ENCODE measurements around the gene PHLDB2.

Gene PHLDB2

DNA sequence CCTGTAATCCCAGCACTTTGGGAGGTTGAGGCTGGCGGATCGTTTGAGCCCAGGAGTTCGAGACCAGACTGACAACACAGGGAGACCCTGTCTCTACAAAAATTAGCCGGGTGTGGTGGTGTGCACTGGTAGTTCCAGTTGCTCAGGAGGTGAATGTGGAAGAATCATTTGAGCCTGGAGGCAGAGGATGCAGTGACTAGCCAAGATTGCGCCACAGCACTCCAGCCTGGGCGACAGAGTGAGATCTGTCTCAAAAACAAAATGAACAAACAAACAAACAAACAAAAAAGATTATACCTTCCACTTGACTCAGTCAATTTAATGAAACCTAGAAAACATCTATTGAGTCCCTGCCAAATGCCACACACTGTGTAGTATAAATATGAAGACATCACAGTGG is 30.5 kb upstream of the PHLDB2 start:
- TF ChIP-seq, protein P1, sequence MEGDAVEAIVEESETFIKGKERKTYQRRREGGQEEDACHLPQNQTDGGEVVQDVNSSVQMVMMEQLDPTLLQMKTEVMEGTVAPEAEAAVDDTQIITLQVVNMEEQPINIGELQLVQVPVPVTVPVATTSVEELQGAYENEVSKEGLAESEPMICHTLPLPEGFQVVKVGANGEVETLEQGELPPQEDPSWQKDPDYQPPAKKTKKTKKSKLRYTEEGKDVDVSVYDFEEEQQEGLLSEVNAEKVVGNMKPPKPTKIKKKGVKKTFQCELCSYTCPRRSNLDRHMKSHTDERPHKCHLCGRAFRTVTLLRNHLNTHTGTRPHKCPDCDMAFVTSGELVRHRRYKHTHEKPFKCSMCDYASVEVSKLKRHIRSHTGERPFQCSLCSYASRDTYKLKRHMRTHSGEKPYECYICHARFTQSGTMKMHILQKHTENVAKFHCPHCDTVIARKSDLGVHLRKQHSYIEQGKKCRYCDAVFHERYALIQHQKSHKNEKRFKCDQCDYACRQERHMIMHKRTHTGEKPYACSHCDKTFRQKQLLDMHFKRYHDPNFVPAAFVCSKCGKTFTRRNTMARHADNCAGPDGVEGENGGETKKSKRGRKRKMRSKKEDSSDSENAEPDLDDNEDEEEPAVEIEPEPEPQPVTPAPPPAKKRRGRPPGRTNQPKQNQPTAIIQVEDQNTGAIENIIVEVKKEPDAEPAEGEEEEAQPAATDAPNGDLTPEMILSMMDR (IDR thresholded peaks at IDR 0.05; ENCODE audit: low read depth, low read length), result no peak
- no peak overlapping the region for H3K4me3 ChIP-seq (ENCODE audit: low read depth, low read length)

DNA sequence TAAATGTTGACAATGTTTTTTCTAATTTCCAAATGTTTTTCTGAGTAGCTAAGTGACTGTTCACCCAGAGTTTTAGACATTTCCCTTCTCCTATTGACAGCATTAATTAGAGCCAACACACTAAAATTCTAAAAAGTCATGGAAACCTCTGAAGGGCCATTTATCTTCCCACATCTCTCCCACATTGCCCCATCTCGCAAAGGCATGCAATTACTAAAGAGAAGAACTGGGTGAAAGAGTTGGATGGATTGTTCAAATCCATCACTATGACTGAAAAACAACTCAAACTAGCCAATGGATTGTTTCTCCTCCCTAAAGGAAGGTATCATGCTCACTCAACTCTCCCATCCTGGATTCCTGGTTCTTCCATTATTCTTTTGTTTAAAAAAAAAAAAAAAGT is 30.0 kb upstream of the PHLDB2 start:
- TF ChIP-seq, protein P1 (IDR thresholded peaks at IDR 0.05; ENCODE audit: low read depth, low read length), result no peak
- H3K4me3 ChIP-seq (ENCODE audit: low read depth, low read length), result no peak overlapping the region

DNA sequence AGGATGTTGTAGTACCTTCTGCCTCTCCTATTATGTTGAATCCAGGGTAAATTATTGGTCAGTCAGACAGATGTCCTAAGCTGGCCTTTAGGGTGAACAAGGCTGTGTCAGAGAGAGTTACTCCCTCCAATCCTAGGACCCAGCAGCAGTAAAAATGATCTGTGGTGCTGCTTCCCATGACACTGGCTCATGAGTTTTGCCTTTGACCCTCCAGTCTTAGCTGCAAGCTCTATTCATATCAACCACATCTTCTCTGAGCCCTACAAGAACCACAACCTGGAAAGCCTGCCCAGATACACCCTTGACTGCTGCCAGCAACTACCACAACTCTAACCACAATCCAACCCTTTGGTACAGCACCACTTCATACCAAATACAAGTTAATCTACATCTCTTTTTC is 27.2 kb upstream of the PHLDB2 start:
- TF ChIP-seq, protein P1 (IDR thresholded peaks at IDR 0.05; ENCODE audit: low read depth, low read length), result no peak
- no peak overlapping the region for H3K4me3 ChIP-seq (ENCODE audit: low read depth, low read length)

DNA sequence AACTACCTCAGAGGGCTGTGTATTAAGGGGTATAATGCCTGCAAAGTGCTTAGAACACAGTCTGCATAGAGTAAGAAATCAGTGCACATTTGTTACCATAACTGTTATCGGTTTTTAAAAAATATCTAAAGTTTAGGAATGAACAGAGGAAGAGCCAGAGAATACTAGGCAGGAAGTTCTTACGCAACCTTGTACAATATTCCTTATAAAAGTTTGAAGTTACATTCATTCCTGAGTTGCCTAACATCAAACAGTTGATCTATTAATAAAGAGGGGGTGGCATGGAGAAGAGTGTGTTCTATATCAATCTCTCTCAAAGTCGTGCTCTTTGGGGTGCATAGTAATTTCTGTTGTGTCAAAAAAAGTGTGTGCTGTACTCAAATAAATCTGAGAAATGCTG is 22.0 kb upstream of the PHLDB2 start:
- TF ChIP-seq, protein P1 (IDR thresholded peaks at IDR 0.05; ENCODE audit: low read depth, low read length), result no peak
- no peak overlapping the region for H3K4me3 ChIP-seq (ENCODE audit: low read depth, low read length)

DNA sequence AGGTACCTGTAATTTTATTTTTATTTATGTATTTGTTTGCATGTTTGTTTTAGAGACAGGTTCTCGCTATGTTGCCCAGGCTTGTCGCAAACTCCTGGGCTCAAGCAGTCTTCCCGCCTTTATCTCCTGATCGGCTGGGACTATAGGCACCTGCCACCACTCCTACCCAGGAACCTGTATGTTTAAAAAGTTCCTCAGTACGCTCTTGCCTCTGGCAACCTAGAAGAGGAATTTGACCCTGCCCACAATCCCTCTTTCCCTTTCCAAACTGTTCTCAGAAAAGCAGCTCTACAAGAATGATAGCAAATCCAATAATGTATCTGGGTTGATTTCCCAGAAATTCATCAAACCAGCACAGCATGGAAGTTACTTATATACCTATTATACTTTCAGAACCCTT is 20.9 kb upstream of the PHLDB2 start:
- TF ChIP-seq, protein P1 (IDR thresholded peaks at IDR 0.05; ENCODE audit: low read depth, low read length), result no peak
- H3K4me3 ChIP-seq (ENCODE audit: low read depth, low read length), result no peak overlapping the region

DNA sequence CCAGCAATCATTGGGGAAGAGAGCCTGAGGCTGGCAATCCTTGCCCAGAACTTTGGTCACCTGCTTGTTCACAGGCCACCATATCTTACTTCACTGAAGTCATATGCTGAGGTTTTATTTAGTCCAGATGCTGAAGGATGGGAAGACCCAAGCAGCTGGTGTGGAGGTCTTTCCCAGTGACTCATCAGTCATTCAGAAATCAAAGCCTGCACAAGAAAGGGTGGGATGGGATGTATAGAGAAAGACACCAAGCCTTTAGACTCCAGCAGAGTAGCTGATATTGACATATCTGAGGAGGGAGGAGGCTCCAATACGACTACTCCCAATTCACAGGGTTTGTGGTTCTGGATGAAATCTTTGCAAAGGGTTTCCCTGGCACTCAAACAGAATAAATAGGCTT is 13.0 kb upstream of the PHLDB2 start:
- TF ChIP-seq, protein P1 (IDR thresholded peaks at IDR 0.05; ENCODE audit: low read depth, low read length), result no peak
- no peak overlapping the region for H3K4me3 ChIP-seq (ENCODE audit: low read depth, low read length)

DNA sequence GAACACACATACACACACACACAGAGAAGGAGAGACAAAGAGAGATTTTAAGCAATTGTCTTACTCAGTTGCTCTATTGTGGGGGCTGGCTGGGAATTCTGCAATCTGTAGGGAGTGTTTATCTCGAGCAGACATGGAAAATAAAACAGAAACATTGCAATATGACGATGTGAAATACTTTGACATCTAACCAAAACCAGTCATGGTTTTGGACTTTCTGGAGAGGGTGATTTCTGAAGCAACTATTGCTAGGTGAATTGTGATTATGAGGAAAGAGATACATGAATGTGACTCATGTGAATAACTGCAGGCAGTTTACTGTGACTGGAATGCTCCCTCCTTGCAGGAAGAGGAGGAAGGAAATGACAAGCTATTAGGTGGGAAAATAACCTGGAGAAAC is 12.3 kb upstream of the PHLDB2 start:
- no peak overlapping the region for H3K4me3 ChIP-seq (ENCODE audit: low read depth, low read length)
- TF ChIP-seq, protein P1 (IDR thresholded peaks at IDR 0.05; ENCODE audit: low read depth, low read length), result no peak

Measured in WI38 (cell line).